ENCODE data around the gene ST3GAL3.
A peak's percentile ranks its signal among the peaks of the same experiment; 100 is the strongest.

The ST3GAL3 gene

DNA sequence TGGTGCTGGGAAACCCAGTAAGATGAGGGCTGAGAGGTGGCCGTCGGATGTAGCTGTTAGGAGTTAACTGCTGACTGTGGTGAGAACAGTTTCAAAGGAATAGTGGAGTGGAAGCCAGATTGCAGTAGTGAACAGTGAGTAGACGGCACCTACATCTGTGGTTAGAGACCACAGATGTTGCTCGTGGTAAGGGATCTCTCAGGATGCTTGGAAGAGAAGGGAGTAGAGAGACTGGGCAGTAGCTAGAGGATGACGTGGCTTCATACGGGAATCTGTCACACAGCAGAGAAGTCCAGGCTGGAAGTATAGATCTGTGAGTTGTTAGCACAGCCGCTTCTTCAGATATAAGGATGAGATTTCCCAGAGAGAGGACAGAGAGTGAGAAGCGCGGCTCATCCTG is 218.5 kb downstream of the ST3GAL3 start:
- H3K4me3 ChIP-seq (ENCODE audit: low read length): no peak overlapping the region
- DNase-seq (ENCODE audit: low read depth, low spot score): no peak

- no peak overlapping the region for H3K4me3 ChIP-seq (ENCODE audit: low read length)
- peak; percentile 40 for DNase-seq (ENCODE audit: low read depth, low spot score)
Measured at GRCh38 chr1:43930168-43930948, 223.0 kb downstream of the ST3GAL3 start.

DNA sequence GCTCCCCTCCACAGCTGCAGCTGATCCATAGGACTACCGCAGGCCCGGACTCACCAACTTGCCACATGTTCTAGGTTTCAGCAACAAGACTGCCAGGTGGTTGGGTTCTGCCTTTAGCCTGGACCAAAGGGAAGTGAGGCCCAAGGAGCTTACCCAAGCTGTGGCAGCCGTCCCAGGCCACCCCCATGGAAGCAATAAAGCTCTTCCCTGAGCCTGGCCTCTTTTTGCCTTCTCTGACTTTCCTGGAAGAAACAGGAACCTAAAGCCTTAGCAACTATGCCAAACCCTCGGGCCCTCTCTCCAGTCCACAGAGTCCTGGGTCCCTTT is 223.6 kb downstream of the ST3GAL3 start:
- DNase-seq (ENCODE audit: low read depth, low spot score): no peak
- H3K4me3 ChIP-seq (ENCODE audit: low read length): no peak overlapping the region

GRCh38 chr1:43931711-43932660 is 224.7 kb downstream of the ST3GAL3 start:
- DNase-seq (ENCODE audit: low read depth, low spot score): no peak
- no peak overlapping the region for H3K4me3 ChIP-seq (ENCODE audit: low read length)

DNA sequence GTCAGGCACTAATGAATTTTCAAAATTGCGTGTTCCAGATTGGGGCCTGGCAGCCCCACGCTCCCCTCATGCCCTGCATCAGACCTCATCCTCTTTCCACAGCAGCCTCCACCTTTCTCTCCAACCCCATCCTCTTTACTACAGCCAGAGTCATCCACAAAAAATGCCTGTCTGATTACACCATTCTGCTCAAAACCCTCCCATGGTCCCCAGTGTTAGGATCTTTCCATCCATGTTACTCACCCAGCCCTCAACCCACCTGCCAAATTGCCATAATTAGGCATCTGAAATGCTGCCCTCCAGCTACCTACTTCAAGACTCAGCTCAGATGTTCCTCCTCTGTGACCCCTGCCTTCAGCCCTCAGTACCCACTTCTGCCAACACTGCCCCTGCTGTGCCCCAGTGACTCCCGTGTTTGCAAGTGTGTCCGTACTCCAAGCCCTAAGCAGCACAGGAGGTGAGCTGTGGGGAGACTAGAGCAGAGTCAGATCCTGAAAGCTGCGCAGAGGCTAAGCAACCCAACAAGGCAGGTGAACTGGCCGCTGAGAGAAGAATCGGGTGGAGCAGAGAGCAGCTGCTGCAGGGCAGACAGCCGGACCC is 225.6 kb downstream of the ST3GAL3 start:
- no peak overlapping the region for H3K4me3 ChIP-seq (ENCODE audit: low read length)
- no peak for DNase-seq (ENCODE audit: low read depth, low spot score)

- no peak within 1 kb of the TSS for H3K4me3 ChIP-seq (ENCODE audit: low read length)
- no peak for DNase-seq (ENCODE audit: low read depth, low spot score)
Measured at GRCh38 chr1:43933386-43934100, 226.2 kb downstream of the ST3GAL3 start, which contains the start of gene ARTN. Gene ARTN, plus strand, starts transcription at chr1:43933801. Its CDS starts 1,856 bp downstream, at chr1:43935657.

DNA sequence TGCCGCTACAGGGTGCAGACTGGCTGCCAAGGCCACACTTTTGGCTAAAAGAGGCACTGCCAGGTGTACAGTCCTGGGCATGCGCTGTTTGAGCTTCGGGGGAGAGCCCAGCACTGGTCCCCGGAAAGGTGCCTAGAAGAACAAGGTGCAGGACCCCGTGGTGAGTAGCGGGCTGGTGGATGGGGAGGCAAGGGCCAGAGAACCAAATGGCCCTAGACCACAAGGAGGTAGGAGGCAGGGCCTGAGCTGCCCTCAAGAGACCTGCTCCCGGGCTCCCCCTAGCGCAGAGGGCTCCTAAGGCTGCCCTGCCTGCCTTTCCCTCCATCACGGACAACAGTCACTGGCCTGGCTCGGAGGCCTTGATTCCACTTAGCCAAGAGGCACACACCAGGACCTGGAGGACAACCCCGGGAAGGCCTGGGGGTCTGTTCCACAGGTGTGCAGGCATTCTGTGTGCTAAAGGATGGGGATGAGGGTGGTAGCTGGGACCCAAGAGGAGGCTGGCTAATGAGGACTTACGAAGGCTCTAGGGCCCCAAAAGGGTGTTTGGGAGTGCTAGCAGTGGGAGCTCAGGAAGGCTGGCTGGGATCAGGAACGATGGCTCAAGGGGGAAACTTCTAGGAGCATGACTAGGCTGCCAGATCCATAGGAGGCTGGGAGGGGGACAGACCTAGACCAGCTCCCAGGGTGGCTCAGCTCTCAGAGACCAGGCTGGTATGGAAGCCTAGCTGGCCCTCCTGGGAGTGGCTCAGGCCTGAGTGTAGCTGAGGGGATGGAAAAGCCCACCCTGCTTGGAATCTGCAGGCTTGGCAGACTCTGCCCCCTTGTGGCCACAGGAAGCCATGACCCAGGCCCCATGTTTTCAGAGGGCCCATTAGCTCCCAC is 227.0 kb downstream of the ST3GAL3 start:
- peak; percentile 34 for DNase-seq (ENCODE audit: low read depth, low spot score)
- no peak overlapping the region for H3K4me3 ChIP-seq (ENCODE audit: low read length)

- DNase-seq (ENCODE audit: low read depth, low spot score): no peak
- no peak overlapping the region for H3K4me3 ChIP-seq (ENCODE audit: low read length)
Measured at GRCh38 chr1:43934986-43935324, 227.6 kb downstream of the ST3GAL3 start.

- no peak overlapping the region for H3K4me3 ChIP-seq (ENCODE audit: low read length)
- DNase-seq (ENCODE audit: low read depth, low spot score): no peak
Measured at GRCh38 chr1:43935711-43936427, 228.5 kb downstream of the ST3GAL3 start.

DNA sequence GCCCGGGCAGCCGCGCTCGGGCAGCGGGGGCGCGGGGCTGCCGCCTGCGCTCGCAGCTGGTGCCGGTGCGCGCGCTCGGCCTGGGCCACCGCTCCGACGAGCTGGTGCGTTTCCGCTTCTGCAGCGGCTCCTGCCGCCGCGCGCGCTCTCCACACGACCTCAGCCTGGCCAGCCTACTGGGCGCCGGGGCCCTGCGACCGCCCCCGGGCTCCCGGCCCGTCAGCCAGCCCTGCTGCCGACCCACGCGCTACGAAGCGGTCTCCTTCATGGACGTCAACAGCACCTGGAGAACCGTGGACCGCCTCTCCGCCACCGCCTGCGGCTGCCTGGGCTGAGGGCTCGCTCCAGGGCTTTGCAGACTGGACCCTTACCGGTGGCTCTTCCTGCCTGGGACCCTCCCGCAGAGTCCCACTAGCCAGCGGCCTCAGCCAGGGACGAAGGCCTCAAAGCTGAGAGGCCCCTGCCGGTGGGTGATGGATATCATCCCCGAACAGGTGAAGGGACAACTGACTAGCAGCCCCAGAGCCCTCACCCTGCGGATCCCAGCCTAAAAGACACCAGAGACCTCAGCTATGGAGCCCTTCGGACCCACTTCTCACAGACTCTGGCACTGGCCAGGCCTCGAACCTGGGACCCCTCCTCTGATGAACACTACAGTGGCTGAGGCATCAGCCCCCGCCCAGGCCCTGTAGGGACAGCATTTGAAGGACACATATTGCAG is 229.3 kb downstream of the ST3GAL3 start:
- no peak overlapping the region for H3K4me3 ChIP-seq (ENCODE audit: low read length)
- DNase-seq (ENCODE audit: low read depth, low spot score): no peak

- no peak for DNase-seq (ENCODE audit: low read depth, low spot score)
- H3K4me3 ChIP-seq (ENCODE audit: low read length): no peak overlapping the region
Measured at GRCh38 chr1:43937179-43937865, 230.0 kb downstream of the ST3GAL3 start.

DNA sequence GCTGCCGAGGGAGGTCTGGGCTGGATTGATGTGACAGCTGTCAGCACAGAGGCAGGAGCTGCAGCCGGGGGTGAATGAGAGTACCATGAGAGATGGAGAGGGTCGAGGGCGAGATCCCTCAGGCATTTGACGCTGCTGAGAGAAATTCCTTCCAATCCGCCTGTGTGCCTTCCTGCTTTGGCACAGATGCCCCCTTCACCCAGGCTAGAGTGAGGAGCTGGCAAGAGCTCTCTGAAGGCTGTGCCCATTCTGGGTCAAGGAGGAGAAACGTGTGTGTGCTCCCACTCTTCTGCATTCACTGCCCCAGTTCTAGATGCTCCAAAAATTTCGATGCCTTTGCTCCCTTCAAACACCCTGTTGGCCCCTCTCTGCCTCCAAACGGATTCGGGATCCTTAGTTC is 231.0 kb downstream of the ST3GAL3 start:
- DNase-seq (ENCODE audit: low read depth, low spot score): no peak
- H3K4me3 ChIP-seq (ENCODE audit: low read length): no peak overlapping the region

DNA sequence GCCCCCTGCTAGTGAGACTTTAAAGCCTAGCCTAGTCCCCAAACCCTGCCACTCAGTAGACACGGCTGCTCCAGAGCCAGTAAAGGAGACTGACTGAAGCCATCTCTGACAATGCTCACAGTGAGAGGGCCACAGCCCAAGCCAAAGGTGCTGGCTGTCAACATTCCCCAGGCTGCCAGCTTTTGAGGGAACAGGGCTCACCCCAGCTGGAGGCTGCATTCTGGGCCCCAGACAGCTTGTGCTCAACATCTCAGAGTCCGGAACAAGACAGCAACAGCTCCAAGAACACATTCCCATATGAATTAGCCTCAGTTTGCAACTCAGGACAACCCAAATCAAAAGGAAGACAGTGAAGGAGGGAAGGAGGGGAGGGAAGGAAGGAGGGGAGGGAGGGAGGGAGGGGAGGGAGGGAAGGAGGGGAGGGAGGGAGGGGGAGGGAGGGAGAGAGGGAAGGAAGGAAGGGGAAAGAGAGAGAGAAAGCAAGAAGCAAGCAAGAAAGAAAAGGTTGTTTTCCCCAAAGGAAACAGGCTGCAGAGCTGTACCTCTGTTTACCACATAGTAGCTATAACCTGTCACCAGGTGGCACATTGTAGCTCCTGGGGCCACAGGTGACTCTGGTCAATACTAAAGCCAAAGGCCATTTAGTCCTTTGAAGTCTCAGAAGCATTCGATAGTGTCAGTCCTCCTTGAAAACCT is 231.7 kb downstream of the ST3GAL3 start:
- no peak overlapping the region for H3K4me3 ChIP-seq (ENCODE audit: low read length)
- DNase-seq (ENCODE audit: low read depth, low spot score): no peak

GRCh38 chr1:43942411-43942810 is 235.1 kb downstream of the ST3GAL3 start:
- no peak overlapping the region for H3K4me3 ChIP-seq (ENCODE audit: low read length)
- no peak for DNase-seq (ENCODE audit: low read depth, low spot score)

DNA sequence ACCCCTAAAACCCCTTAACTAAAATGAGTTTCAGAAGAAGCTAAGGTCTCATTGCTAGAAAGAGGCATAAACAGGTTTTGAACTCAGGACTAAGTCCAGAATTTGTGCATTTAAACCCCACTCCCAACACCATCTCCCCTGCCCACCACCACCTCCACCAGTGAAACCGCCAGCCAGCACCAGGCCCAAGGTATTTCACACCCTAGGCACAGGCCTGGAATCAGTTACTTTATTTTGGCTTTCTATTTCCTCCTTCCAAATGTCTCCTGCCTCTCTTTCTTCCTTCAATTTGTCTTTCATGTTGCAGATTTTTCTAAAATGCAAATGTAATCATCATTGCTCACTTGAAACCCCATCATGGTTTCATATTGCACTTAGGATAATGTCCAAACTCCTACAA is 237.5 kb downstream of the ST3GAL3 start:
- no peak overlapping the region for H3K4me3 ChIP-seq (ENCODE audit: low read length)
- DNase-seq (ENCODE audit: low read depth, low spot score): no peak

DNA sequence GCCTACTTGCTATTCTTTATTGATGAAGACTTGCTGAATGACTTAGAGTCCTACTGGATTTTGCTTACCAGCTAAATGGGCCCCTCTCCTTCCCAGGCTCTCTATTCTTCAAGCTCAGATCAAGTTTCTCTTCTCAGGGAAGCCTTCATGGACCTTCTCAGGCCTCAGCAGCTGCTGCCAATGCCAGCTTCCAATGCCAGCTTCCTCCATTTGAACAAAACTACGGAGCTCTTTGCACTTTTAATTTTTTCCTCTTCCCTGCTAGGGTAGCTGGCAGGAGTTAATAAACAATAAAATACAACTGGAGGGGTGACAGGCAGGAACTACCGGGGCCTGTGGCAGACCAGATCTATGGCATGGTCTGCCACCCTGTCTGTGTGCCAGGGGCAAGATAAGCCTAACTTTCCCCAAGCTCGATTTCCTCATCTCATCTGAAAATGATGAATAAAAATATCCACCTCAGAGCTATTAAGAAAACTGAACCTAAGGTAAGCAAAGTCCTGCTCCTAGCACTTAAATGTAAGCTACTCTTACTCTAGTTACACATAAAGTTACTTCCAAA is 238.4 kb downstream of the ST3GAL3 start:
- no peak for DNase-seq (ENCODE audit: low read depth, low spot score)

More for the DNA sequence above, 238.4 kb downstream of the ST3GAL3 start:
- H3K4me3 ChIP-seq (ENCODE audit: low read length): peak overlapping the region; percentile 97
